ENCODE results near the gene FBXL17.

- TF ChIP-seq CTCF (IDR thresholded peaks at IDR 0.05; ENCODE audit: insufficient read depth, low read depth, low read length), result no peak
- TF ChIP-seq EZH2 (IDR thresholded peaks at IDR 0.05; ENCODE audit: insufficient read depth, low read length), result no peak
These were observed 322.6 kb downstream of the FBXL17 start for GRCh38 chr5:108059334-108059733.
